HG03457 (cell line): ENCODE measurements around the gene DIP2C.
"Not testable (repeated sequence)": the region's sequence is repeated elsewhere in the genome, so short reads cannot be mapped to it uniquely, and the experiment has no call there.

Experiments used
- ATAC-seq: cut with Tn5 transposase; IDR thresholded peaks from one replicate; pipeline ENCODE4 v1.9.1; 2021; ENCODE audit warnings: moderate number of reproducible peaks; ENCODE audit not compliant: unreplicated experiment

DIP2C gene

GRCh38 chr10:661597-662222, 27.8 kb downstream of the DIP2C start:
- no peak for ATAC-seq

DNA sequence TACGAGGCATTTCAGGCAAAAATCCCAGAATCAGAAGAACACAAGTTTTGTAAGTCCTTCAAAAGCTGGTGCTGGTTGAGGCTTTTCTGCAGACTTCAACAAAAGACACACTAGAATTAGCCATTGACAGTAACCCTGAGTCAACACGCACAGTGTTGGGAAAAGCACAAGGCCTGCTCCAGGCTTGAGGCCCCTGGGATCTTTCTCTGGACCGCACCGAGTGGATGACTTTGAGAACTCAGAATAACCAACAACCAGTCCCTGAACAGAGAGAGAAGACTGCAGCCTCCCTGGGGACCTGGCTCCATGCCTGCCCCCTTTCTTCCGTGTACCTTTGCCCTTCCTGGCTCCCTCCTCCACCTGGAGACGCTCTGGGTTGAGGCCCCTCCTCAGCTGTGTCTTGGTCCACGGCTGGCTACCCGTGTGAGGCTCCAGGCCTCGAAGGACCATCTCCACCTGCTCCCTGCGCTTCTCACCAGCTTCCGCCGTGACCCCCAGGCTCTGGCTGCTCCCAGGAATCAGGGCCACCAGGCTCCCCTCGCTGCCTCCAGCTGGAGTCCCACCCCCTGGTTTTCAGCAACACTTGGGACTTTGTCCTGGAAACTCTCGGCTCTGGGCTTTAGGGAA, 28.4 kb downstream of the DIP2C start:
- ATAC-seq, result no peak

DNA sequence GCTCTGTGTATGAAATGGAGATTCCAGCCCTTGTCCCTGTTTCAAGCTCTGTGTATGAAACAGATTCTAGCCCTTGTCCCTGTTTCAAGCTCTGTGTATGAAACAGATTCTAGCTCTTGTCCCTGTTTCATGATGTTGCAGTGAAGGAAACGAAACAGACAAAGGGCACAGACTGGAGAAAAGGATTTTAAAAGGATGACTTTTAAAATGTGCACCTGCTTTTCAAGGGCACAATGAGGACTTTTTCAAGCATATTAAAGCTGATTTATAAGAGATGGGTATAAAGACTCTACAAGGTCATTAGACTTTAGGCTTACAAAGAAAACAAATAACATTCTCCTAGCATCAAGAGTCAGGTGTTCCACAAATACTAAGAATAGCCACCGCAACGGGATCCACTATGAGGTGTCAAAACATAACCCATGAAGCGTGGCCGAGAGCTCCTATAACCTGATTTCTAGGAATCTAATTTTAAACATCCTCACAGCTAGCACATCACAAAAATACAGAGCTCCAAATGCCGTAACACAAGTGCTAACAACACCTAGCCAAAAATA, 29.0 kb downstream of the DIP2C start:
- ATAC-seq, result no peak

DNA sequence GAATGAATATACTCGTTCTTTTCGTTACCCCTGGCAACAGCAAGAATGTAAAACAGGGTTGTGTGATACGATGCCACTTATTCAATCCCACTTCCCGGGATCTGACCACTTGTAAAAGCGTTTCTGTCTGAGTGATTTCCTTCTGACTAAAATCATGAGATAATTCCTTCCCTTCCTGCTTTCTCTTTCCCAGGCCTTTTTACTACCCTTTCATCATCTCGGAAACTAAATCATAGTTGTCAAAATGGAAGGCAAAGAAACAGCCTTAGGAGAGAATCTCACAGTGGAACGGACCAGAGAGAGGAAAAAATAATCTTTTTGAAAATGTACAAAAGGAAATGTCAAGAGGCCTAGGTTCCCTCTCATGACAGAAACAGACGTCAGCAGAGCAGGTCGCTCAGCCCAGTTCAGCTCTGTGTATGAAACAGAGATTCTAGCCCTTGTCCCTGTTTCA, 29.8 kb downstream of the DIP2C start:
- ATAC-seq, result no peak

GRCh38 chr10:657816-658350, 31.6 kb downstream of the DIP2C start:
- not testable (repeated sequence) for ATAC-seq

GRCh38 chr10:656883-657282, 32.6 kb downstream of the DIP2C start:
- no peak for ATAC-seq

- ATAC-seq, result no peak
Measured at GRCh38 chr10:655184-655583, 34.3 kb downstream of the DIP2C start.

DNA sequence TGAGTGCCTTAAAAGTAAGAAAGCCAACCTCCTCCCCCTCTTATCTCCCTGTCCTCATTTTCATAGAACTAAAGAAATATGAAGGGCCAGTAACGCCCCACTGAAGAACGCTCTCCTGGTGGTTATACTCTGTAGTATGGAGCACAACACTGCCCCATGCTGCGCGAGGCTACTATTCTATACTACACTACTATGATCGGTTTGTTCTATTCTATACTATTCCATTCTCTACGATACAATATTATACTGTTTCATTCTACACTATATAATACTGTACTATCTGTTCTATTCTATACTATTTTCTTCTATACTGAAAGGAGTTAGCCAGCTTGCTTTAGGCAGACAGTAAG, 34.8 kb downstream of the DIP2C start:
- no peak for ATAC-seq

DNA sequence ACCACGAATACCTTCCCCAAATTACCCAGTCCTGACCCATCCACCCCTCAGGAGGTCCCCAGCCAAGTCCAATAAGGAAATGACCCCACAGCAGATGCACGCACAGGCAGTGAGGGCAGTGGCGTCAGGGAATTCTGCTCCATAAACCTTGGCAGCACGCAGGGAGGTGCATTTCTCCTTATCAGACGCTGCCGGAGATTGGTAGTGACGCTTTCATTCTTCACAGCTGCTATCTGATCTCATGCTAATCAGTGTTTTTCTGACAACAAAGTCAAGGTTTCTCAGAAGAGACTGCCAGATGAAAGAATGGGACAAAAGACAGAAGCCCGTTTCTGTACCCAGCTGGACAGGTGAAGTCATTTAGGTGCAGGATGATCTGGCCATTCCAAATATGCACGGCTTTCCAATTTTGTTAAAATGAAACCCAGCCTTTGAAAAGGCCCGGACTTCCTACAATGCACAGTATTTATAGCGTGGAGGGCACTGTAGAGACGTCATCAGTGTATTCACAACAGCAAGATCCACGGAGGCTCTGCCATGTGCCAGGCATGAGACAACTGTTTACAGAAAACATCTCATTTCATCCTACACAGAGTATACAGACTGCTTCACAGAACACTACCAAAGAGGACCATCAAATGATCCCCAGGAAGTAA, 35.3 kb downstream of the DIP2C start:
- ATAC-seq, result no peak

GRCh38 chr10:652832-653459, 36.5 kb downstream of the DIP2C start:
- ATAC-seq, result not testable (repeated sequence)

GRCh38 chr10:652233-652632, 37.2 kb downstream of the DIP2C start:
- no peak for ATAC-seq

DNA sequence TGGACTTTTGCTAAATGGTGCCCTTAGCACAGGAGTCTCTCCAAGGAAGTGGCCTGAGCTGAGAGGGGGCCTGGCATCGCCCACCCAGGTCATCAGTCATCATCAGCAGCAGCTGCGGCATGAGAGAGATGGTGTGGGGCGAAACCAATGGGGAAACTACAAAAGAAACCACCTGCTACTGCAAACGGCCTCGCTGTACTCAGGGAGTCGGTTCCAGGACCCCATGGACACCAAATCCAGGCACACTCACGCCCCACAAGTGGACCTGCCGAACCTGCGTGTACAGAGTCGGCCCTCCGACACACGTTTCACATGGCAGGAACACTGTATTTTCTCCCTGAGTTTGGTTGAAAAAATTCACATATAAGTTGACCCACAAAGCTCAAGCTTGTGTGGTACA, 37.8 kb downstream of the DIP2C start:
- ATAC-seq, result no peak

- ATAC-seq, result no peak
Measured at GRCh38 chr10:650886-651615, 38.4 kb downstream of the DIP2C start.

DNA sequence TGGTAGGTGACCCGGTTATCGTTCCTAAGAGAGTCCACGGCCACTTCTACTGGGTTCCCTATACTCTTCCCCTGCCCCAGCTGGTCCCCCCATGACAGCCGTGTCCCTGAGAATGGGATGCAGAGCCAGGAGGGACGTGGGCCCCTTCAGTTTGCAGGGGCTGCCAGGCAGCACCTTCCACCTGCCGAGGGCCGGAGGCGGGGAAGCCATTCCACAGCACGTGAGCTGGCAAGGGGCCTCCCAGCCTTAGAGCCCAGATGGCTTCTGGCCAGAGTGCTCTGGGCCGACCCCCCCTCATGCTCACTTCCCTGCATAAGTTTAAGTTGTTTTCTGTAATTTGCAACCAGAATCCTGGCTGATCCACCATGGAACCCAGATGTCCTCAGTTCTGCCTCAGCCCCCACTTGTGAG, 39.0 kb downstream of the DIP2C start:
- no peak for ATAC-seq

DNA sequence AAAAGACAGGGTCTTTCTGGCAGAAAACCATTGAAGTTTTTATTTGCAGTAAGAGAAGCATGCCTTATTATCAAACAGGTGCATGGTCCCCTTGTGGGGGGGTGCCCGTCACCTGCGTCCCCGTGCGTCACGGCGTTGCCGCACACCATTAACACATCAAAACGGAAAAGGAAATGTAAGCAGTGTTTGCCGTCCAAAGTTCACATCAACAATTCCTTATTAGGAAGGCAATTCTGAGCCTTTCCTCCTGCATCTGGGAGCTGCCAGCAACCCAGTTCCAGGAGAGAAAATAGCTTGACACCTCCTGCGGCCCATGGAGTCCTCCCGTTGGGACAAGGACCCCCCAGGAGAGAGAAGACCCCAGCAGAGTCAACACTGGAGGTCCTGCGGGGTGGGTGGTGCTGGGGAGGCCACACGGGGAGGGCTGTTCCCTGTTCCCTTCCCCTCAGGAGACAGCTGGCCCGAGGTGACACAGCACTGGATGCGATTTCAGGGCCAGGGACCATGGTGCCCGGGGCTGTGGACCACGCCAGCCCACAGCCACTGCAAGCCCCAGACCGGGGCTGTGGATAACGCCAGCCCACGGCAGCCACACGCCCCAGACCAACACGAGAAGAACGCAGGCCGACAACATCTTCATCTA, 39.5 kb downstream of the DIP2C start:
- no peak for ATAC-seq

DNA sequence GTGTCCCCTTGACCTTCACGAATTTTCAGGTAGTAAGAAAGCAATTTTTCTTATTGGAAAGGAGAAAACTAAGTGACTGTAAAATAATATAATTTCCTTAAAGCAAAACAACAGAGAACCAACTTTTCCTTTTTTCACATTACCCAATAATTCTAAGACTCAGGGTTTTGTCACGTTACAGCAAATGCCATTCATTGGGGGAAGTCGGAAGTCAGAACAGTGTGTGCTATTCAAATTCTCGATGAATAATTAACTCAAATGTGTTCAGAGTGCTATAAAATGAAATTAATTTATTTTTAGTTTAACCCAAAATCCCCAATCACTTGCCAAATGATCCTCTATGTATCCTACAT, 40.0 kb downstream of the DIP2C start:
- no peak for ATAC-seq

DNA sequence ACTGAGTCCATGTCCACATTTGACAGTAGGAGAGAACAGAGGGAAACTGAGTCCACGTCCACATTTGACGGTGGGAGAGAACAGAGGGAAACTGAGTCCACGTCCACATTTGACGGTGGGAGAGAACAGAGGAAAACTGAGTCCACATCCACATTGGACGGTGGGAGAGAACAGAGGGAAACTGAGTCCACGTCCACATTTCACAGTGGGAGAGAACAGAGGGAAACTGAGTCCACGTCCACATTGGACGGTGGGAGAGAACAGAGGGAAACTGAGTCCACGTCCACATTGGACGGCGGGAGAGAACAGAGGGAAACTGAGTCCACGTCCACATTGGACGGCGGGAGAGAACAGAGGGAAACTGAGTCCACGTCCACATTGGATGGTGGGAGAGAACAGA, 42.4 kb downstream of the DIP2C start:
- not testable (repeated sequence) for ATAC-seq

DNA sequence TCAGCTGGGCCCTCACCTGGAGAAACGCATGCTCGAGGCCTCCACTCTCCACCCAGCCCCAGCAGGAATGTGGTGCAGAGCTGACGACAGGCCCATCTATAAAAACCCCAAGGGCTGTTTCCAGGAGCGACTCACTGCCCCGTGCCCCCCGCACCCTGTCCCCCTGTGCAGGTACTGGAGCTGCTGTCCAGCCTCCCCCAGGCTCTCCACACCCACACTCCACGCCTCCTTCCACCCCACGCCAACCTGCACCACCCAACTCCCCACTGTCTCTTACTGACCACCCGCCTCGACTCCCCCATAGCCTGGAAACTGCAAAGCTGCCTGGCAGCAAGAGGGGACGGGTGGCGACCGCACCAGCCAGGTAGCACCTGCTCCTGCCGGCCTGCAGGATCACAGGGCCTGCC, 43.3 kb downstream of the DIP2C start:
- no peak for ATAC-seq

GRCh38 chr10:644943-645334, 44.5 kb downstream of the DIP2C start:
- ATAC-seq, result no peak
